GM18520 (cell line): ENCODE data around the gene PRKAB2.
"Not testable (repeated sequence)": the region's sequence is repeated elsewhere in the genome, so short reads cannot be mapped to it uniquely, and the experiment has no call there.

Experiments
- ATAC-seq: cut with Tn5 transposase; IDR thresholded peaks from one replicate; pipeline ENCODE4 v1.9.1; 2021; ENCODE audit not compliant: unreplicated experiment

Gene PRKAB2

GRCh38 chr1:147177611-147178380 lies 5.5 kb upstream of the PRKAB2 start:
- no peak for ATAC-seq

- no peak for ATAC-seq
Observed at GRCh38 chr1:147171399-147172167, 687 bp downstream of the PRKAB2 start.

GRCh38 chr1:147169840-147170674 lies 2.2 kb downstream of the PRKAB2 start:
- ATAC-seq, result no peak

- ATAC-seq, result no peak
Observed at GRCh38 chr1:147169171-147169570, 3.1 kb downstream of the PRKAB2 start.

- ATAC-seq, result no peak
Observed at GRCh38 chr1:147168626-147169058, 3.6 kb downstream of the PRKAB2 start.

GRCh38 chr1:147167365-147167764 lies 4.9 kb downstream of the PRKAB2 start:
- no peak for ATAC-seq

- no peak for ATAC-seq
Observed at GRCh38 chr1:147163019-147163418, 9.3 kb downstream of the PRKAB2 start.

- no peak for ATAC-seq
Observed at GRCh38 chr1:147162093-147162492, 10.2 kb downstream of the PRKAB2 start.

GRCh38 chr1:147157116-147157515 lies 15.2 kb downstream of the PRKAB2 start:
- ATAC-seq, result not testable (repeated sequence)

- ATAC-seq, result no peak
Observed at GRCh38 chr1:147156642-147157041, 15.6 kb downstream of the PRKAB2 start.

- ATAC-seq, result no peak
Observed at GRCh38 chr1:147152772-147153171, 19.5 kb downstream of the PRKAB2 start.

- ATAC-seq, result no peak
Observed at GRCh38 chr1:147151244-147151643, 21.0 kb downstream of the PRKAB2 start.

- no peak for ATAC-seq
Observed at GRCh38 chr1:147142886-147143285, 29.4 kb downstream of the PRKAB2 start.

- ATAC-seq, result not testable (repeated sequence)
Observed at GRCh38 chr1:147130721-147131120, 41.5 kb downstream of the PRKAB2 start.

GRCh38 chr1:147129116-147129873 lies 43.0 kb downstream of the PRKAB2 start:
- no peak for ATAC-seq

GRCh38 chr1:147124266-147124665 lies 48.0 kb downstream of the PRKAB2 start:
- no peak for ATAC-seq

- ATAC-seq, result no peak
Observed at GRCh38 chr1:147117109-147117508, 55.2 kb downstream of the PRKAB2 start.

GRCh38 chr1:147115496-147115895 lies 56.8 kb downstream of the PRKAB2 start:
- no peak for ATAC-seq

- ATAC-seq, result not testable (repeated sequence)
Observed at GRCh38 chr1:147115079-147115478, 57.2 kb downstream of the PRKAB2 start.

GRCh38 chr1:147114353-147114752 lies 57.9 kb downstream of the PRKAB2 start:
- ATAC-seq, result not testable (repeated sequence)
